Iris pigment epithelial cell (primary cell): ENCODE measurements around the gene DHX9.

Experiments used
- DNase-seq: peaks from one replicate; pipeline ENCODE4 v3.0.0-alpha.2; 2011; ENCODE audit warnings: low read depth

Gene DHX9

GRCh38 chr1:182839209-182840066, at the start of gene DHX9:
DHX9 (plus strand) TSS chr1:182839347; CDS start chr1:182842567, 3,220 bp downstream.
- DNase-seq = peak; percentile 81

- DNase-seq = no peak
These were observed 47.6 kb upstream of the DHX9 start for GRCh38 chr1:182791281-182792179.

- DNase-seq = no peak
These were observed 45.1 kb upstream of the DHX9 start for GRCh38 chr1:182794091-182794490.

GRCh38 chr1:182794676-182795201, 44.4 kb upstream of the DHX9 start:
- no peak for DNase-seq

GRCh38 chr1:182795563-182796228, 43.5 kb upstream of the DHX9 start:
- DNase-seq = peak; percentile 9

- DNase-seq = no peak
These were observed 36.9 kb upstream of the DHX9 start for GRCh38 chr1:182802006-182802803.

- no peak for DNase-seq
These were observed 35.3 kb upstream of the DHX9 start for GRCh38 chr1:182803846-182804245.

GRCh38 chr1:182806015-182806678, 33.0 kb upstream of the DHX9 start:
- no peak for DNase-seq

GRCh38 chr1:182807907-182808306, 31.2 kb upstream of the DHX9 start:
- DNase-seq = no peak

- DNase-seq = no peak
These were observed 29.7 kb upstream of the DHX9 start for GRCh38 chr1:182809414-182809957.

- no peak for DNase-seq
These were observed 27.0 kb upstream of the DHX9 start for GRCh38 chr1:182811975-182812722.

- no peak for DNase-seq
These were observed 22.3 kb upstream of the DHX9 start for GRCh38 chr1:182816863-182817262.

GRCh38 chr1:182817802-182818201, 21.3 kb upstream of the DHX9 start:
- no peak for DNase-seq

- DNase-seq = no peak
These were observed 15.9 kb upstream of the DHX9 start for GRCh38 chr1:182823220-182823619.

- no peak for DNase-seq
These were observed 12.3 kb upstream of the DHX9 start for GRCh38 chr1:182826892-182827291.

GRCh38 chr1:182829285-182829932, 9.7 kb upstream of the DHX9 start:
- DNase-seq = no peak

- DNase-seq = peak; percentile 56
These were observed 5.9 kb upstream of the DHX9 start for GRCh38 chr1:182833271-182833670.

GRCh38 chr1:182834326-182834725, 4.8 kb upstream of the DHX9 start:
- DNase-seq = no peak

GRCh38 chr1:182835806-182836205, 3.3 kb upstream of the DHX9 start:
- DNase-seq = no peak
